Vagina (tissue), 2 donors: ENCODE data around the gene OLR1. TPM values are rescaled to one million over a fixed set of nuclear protein-coding genes. Genes with fewer than 3 reads are reported as not detected.
A peak's percentile ranks its signal among the peaks of the same experiment; 100 is the strongest.

Experiments
- DNase-seq, 2 donors: peaks; one replicate each; pipeline ENCODE4 v3.0.0-alpha.2; 2017; ENCODE audit errors: extremely low spot score in 2 of 2
- H3K27ac ChIP-seq: fragments of 200-600 bp; sonication (generic); one replicate; pipeline ENCODE4 v1.5.1; 2019
- H3K27me3 ChIP-seq: fragments of 200-600 bp; sonication (generic); one replicate; pipeline ENCODE4 v1.5.1; 2019
- H3K36me3 ChIP-seq, 2 donors: fragments of 200-600 bp; sonication (generic); one replicate each; pipeline ENCODE4 v1.5.1; 2017 to 2019
- H3K4me1 ChIP-seq: fragments of 200-600 bp; sonication (generic); one replicate; pipeline ENCODE4 v1.5.1; 2019
- H3K4me3 ChIP-seq, 2 donors: fragments of 200-600 bp; sonication (generic); 1 replicate in 1 of 2; 2 replicates in 1 of 2; pipeline ENCODE4 v1.5.1; 2016 to 2019
- H3K9me3 ChIP-seq: fragments of 200-600 bp; sonication (generic); one replicate; pipeline ENCODE4 v1.5.1; 2019
- CTCF ChIP-seq, 3 experiments: fragments of 450-650 bp in 2 of 3; fragments of 200-600 bp in 1 of 3; sonication (generic) in 1 of 3; IDR thresholded peaks; one replicate each; pipeline ENCODE4 v1.5.1; 2017 to 2019; ENCODE audit warnings: antibody characterized with exemption in 3 of 3, mild to moderate bottlenecking in 2 of 3, moderate library complexity in 2 of 3
- POLR2A ChIP-seq, 2 donors: fragments of 450-650 bp; IDR thresholded peaks; one replicate each; pipeline ENCODE4 v1.6.1; 2017; ENCODE audit warnings: antibody characterized with exemption in 2 of 2, mild to moderate bottlenecking in 2 of 2, moderate library complexity in 2 of 2
- POLR2AphosphoS5 ChIP-seq, 2 donors: sonication (generic); formaldehyde crosslinking; IDR thresholded peaks; one replicate each; pipeline ENCODE4 v1.9.0; 2017; ENCODE audit warnings: antibody characterized with exemption in 2 of 2, mild to moderate bottlenecking in 2 of 2, low read depth in 1 of 2; ENCODE audit not compliant: insufficient read depth in 1 of 2
- intact Hi-C: fragments of 100-400 bp; cut with DNase I; formaldehyde crosslinking; loops from one replicate; pipeline ENCODE4 v1.15.1; 2023
- total RNA-seq: library from RNA; depleted of rRNA; stranded (reverse); fragments of >200 nt; gene quantifications from one replicate; pipeline ENCODE4 v1.2.3, GENCODE V29; 2016

Gene OLR1
- total RNA-seq, 1 donor from 2014 or later = not detected

GRCh38 chr12:10197879-10198278, 25.9 kb upstream of the OLR1 start:
- TF ChIP-seq POLR2A (IDR thresholded peaks at IDR 0.05) (no peak), POLR2AphosphoS5 (IDR thresholded peaks at IDR 0.05; ENCODE audit: insufficient read depth in 1 of 2, low read depth in 1 of 2) (no peak), CTCF (IDR thresholded peaks at IDR 0.05) (no peak)

GRCh38 chr12:10196210-10196609, 24.3 kb upstream of the OLR1 start:
- DNase-seq = no peak
- Histone ChIP-seq H3K4me3 (no peak overlapping the region), H3K27me3 (no peaks in the 10 kb centered on the region), H3K36me3 (no peaks in the 10 kb centered on the region), H3K9me3 (no peaks in the 10 kb centered on the region), H3K4me1 (no peaks in the 10 kb centered on the region), H3K27ac (no peak overlapping the region)
- intact Hi-C loops = no loop called here
- TF ChIP-seq POLR2AphosphoS5 (IDR thresholded peaks at IDR 0.05; ENCODE audit: insufficient read depth in 1 of 2, low read depth in 1 of 2) (no peak), POLR2A (IDR thresholded peaks at IDR 0.05) (no peak), CTCF (IDR thresholded peaks at IDR 0.05) (no peak)

More at GRCh38 chr12:10197879-10198278, 25.9 kb upstream of the OLR1 start:
- Histone ChIP-seq H3K9me3 (no peaks in the 10 kb centered on the region), H3K36me3 (no peaks in the 10 kb centered on the region), H3K27me3 (no peaks in the 10 kb centered on the region), H3K4me3 (no peak overlapping the region), H3K27ac (no peak overlapping the region), H3K4me1 (no peaks in the 10 kb centered on the region)
- DNase-seq = no peak
- intact Hi-C loops = no loop called here

- Histone ChIP-seq H3K4me1 (no peaks in the 10 kb centered on the region), H3K9me3 (no peaks in the 10 kb centered on the region), H3K4me3 (no peak overlapping the region), H3K27ac (no peak overlapping the region), H3K27me3 (no peaks in the 10 kb centered on the region), H3K36me3 (no peaks in the 10 kb centered on the region)
- DNase-seq = no peak
- TF ChIP-seq POLR2A (IDR thresholded peaks at IDR 0.05) (no peak), POLR2AphosphoS5 (IDR thresholded peaks at IDR 0.05; ENCODE audit: insufficient read depth in 1 of 2, low read depth in 1 of 2) (no peak), CTCF (IDR thresholded peaks at IDR 0.05) (no peak)
- intact Hi-C loops = no loop called here
Observed at GRCh38 chr12:10194160-10194670, 22.3 kb upstream of the OLR1 start.

- no peaks in the 10 kb centered on the region for H3K9me3 ChIP-seq
- no peaks in the 10 kb centered on the region for H3K4me1 ChIP-seq
- intact Hi-C loops = no loop called here
- H3K36me3 ChIP-seq = no peaks in the 10 kb centered on the region
- H3K27ac ChIP-seq = no peak overlapping the region
- no peak overlapping the region for H3K4me3 ChIP-seq
- H3K27me3 ChIP-seq = no peaks in the 10 kb centered on the region
- TF ChIP-seq CTCF (IDR thresholded peaks at IDR 0.05) (no peak), POLR2AphosphoS5 (IDR thresholded peaks at IDR 0.05; ENCODE audit: insufficient read depth in 1 of 2, low read depth in 1 of 2) (peak in 1 of 2 donors; percentile 74)
- DNase-seq = no peak
Observed at GRCh38 chr12:10191865-10192264, 19.9 kb upstream of the OLR1 start.

- H3K4me1 ChIP-seq = no peaks in the 10 kb centered on the region
- H3K27me3 ChIP-seq = no peaks in the 10 kb centered on the region
- H3K9me3 ChIP-seq = no peaks in the 10 kb centered on the region
- TF ChIP-seq CTCF (IDR thresholded peaks at IDR 0.05) = peak; percentile 21 to 62 (median 57)
- no peak for TF ChIP-seq POLR2AphosphoS5 (IDR thresholded peaks at IDR 0.05; ENCODE audit: insufficient read depth in 1 of 2, low read depth in 1 of 2)
- H3K36me3 ChIP-seq = no peaks in the 10 kb centered on the region
- no peak for DNase-seq
- H3K27ac ChIP-seq = no peak overlapping the region
- H3K4me3 ChIP-seq = no peak overlapping the region
- intact Hi-C loops = no loop called here
Observed at GRCh38 chr12:10190558-10191388, 18.8 kb upstream of the OLR1 start.
